SU-DHL-6 (cell line): ENCODE measurements around the gene APBA3.

Source experiments
- CTCF ChIP-seq: fragments of 200-600 bp; sonication (generic); IDR thresholded peaks from one replicate; pipeline ENCODE4 v1.5.1; 2017; ENCODE audit warnings: antibody characterized with exemption, mild to moderate bottlenecking, low read length, moderate library complexity; ENCODE audit not compliant: insufficient read depth, poor library complexity, severe bottlenecking
- EZH2phosphoT487 ChIP-seq: fragments of 200-600 bp; sonication (generic), shearing (Covaris generic); conservative IDR thresholded peaks from 2 replicates; pipeline ENCODE4 v1.6.1; 2018; ENCODE audit warnings: mild to moderate bottlenecking, antibody characterized with exemption, low read length, moderate library complexity, mixed read lengths

- no peak for TF ChIP-seq CTCF
- no peak for TF ChIP-seq EZH2phosphoT487
Measured at GRCh38 chr19:3765121-3765520, 3.6 kb upstream of the APBA3 start.
